DMS 273 (cell line): ENCODE measurements around the gene SAMSN1.
"Not testable (repeated sequence)": the region's sequence is repeated elsewhere in the genome, so short reads cannot be mapped to it uniquely, and the experiment has no call there.

Source experiments
- DNase-seq: peaks from one replicate; lab custom pipeline; 2025; ENCODE audit not compliant: unreplicated experiment; lab: John Stamatoyannopoulos, UW

Gene SAMSN1

DNA sequence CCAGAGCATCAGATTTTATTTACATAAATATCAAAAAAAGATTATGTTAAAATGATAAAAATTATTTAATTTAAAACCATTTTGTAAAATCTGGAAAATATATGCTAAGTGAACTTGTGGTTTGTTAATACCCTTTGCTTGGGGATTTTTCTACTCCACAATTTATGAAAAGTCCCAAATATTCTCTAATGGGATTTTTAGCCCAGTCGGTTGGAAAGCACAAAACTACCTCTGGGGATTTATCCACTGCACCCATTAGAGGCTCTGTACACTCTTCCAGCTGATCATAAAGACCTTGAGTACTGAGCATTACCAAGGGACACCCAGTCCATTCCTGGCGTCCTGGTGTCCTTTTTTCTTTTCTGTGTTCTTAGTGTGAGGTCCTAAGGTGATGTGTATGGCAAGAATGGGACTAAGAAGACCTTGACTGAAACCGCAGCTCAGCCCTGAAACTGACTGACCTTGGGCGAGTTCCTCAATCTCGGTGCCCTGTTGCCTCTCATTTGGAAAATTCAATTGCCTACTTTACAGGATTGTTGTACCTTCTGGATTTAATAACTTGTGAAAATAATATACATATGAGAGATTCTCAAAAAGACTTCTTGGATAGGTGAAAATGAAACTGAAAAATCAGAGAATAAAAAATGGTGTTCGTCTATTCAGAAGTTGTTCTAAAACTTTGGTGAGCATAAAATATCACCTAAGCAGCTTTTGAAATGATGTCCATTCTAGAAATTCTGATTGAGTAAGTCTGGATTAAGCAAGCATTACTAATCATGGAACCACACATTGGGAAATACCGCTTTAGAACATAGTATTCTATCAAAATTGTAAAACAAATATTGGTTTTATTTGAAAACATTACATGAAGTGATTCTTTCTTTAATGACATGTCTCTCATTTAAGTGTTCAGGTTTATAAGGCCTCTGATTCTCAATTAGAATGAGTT lies 21.5 kb upstream of the SAMSN1 start:
- DNase-seq = no peak

DNA sequence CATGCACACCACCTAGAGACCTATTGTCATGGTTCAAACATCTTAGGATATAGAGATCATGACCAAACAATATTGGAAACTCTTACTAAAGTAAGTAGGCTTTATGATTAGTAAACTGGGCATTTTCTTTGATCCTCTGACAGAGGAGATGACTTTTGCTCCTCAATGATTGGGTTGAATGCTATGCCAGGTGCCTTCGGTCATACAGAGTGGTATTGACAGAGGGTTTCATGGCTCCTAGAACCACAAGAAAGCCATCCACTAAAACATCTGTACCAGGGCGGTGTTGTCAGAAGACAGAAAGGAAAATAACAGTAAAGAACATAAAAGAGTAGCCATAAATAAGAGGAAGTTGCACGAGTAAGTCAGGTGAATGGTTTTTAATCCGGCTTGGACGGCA lies 20.8 kb upstream of the SAMSN1 start:
- no peak for DNase-seq

DNA sequence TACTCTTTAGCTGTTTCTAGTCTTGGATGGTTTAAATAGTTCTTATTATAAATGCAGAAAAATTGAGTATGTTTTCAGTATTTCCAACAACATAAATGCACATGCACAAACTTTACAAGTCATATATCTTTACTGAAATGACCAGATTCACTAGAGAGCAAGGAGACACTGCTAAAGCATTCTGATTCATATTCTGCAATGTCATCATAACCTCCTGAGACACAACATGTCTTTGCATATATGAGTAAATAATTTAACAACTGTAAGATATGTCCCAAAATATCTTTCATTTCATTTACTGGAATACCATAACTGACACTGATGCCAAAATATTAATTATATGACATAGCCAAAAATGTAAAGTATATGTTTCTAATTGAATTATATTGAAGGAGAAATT lies 16.8 kb upstream of the SAMSN1 start:
- DNase-seq = no peak

DNA sequence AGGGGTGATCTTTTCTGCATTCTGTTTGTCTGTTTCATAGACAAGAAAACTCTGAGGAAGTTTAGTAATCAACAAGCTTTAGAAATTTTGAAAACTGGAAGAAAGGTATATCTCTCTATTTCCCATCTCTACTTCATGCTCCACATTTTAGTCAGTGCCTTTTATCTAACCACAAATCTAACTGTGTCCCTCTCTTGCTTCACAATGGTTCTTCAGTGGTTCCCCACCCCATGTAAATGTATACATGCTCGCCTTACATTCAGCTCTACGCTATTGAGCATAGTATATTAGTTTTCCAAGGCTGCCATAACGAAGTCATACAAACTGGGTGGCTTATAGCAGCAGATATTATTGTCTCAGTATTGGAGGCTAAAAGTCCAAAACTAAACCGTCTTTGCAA lies 14.4 kb upstream of the SAMSN1 start:
- DNase-seq = no peak

DNA sequence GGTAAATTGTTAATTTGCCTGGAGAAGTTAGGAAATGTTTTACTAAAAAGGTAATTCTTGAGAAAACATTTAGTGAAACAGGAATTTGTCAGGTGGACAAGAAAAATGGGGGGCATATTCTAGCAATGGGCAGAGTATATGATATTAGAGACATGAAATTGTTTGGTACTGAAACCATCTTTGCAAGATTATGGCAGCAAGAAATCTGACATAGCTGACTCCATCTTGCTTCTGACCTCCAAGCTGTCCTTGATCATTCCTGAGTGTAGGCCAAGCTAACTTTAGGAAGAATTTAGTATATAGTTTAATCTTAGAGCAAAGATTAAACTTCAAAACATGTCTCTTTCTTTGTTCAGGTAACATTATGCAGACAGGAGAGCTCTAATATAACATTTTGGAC lies 14.0 kb upstream of the SAMSN1 start:
- DNase-seq = no peak

DNA sequence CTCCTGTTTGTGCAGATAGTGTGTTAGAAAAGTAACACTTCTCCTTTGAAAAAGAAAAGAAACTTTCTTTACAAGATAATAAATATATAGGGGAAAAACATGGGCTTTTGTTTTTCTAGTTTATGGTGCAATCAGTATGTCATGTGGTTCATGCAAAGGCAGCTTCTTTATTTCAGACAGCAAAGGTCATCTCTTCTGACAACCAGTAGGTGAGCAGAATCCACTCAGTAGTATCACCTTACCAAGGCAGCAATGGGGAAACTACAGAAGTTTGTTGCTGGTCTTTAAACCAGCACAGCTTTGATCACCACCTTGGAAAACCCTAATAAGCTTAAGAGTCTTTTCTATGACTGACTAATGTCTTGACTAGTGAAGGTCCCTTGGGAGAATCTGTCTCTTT lies 13.0 kb upstream of the SAMSN1 start:
- DNase-seq = no peak

DNA sequence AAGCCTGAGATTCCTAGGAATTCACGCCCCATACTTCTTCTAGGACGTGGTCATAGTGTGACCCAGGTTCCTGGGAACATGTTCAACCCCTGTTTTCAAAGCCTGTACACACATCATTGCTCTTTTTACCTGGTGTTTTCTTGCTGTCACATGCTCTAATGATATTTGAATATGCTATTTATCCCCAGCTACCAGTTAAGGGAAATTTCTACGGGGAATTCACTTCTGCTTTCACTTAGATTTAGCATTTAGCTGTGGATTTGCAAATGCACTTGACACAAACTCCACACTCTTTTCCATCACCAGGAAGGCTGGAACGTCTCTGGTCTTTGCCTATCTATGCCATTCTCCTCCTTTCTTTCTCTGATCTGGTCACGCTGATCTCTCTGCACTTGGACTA lies 11.3 kb upstream of the SAMSN1 start:
- no peak for DNase-seq

DNA sequence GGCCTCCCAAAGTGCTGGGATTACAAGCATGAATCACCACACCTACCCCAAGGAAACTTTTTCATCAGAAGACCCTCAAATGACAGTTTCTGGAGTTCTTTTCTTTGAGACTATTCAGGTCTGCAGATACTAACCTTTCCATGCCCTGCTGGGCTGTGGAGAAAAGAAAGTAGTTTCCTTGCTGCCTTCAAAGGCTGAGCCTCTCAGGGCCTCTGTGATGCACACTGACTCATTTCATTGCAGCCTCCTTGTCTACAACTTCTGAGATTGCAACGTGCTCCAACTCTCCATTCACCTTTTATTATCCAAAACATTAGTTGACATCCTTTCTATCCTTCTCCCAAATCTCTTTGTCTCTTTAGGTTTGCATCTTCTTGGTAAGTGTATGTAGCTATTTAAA lies 8.8 kb upstream of the SAMSN1 start:
- no peak for DNase-seq

DNA sequence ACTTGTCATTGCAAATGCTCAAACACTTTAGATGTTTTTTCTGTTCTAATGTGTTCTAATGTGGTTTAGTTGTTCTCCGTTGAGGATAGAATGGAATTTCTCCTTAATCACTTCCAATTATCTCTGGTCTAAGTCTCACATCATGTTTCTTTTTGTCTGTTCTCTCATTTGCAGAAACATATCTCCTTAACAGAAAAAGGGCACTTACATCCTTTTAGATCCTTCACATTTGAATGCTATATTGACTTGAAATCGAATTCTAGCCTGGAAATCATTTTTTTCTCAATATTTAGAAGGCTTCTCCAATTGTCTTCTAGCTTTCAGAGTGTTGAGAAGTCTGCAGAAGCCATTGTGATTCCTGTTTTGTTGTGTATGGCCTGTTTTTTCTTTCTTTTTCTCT lies 7.3 kb upstream of the SAMSN1 start:
- DNase-seq = no peak

DNA sequence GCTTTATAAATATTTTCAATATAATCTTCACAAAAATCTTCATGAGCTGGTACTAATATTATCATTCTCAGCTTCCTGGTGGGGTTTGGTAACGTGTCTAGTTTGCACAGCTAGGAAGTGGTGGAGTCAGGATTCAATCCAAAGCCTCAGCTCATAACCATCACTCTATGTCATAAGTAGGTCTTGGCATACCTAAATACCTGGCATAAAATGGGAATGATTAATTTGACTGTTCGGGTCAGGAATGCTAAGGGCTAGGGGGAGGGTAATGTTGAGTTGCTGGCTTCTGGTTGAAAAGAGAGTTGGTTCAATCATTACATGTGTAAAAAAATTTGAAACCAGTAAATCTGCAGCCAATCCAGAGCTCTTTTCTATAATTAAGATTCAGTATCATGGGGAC lies 5.6 kb upstream of the SAMSN1 start:
- DNase-seq = no peak

DNA sequence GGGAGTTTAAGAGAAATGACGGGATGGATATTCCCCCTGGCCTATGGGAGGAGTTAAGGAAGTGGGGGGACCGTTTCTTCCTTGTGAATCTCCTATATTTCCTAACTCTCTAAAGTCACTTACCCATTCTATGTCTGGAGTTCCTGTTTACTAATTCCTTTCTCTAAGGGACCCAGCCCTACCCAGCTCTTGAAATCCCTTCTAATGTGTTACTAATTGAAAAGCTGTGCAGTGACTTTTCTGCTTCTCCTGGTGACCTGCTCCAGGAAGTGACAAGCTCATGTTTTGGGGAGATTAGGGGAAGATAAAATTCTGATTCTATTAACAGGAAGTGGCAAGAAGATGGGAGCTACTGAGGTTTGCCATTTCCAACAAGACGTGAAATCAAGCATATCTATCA lies 4.0 kb upstream of the SAMSN1 start:
- DNase-seq = no peak

DNA sequence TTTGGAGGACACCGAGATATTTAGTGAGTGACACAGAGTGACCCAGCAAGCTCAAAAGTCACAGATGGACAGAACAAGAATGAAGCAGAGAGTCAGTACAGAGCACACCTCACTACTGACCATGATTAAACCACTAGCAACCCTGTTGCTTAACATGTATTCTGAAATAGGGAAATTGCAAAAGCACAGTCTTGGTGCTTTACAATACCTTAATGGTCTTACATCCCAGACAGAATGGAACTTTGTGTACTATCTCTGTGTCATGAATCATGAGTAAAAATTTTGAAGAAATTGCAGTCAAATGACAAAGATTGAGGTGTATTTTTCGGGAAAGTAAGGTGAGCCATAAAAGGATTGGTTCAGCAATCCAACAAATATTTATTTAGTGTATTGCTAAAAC lies 2.7 kb upstream of the SAMSN1 start:
- DNase-seq = no peak

DNA sequence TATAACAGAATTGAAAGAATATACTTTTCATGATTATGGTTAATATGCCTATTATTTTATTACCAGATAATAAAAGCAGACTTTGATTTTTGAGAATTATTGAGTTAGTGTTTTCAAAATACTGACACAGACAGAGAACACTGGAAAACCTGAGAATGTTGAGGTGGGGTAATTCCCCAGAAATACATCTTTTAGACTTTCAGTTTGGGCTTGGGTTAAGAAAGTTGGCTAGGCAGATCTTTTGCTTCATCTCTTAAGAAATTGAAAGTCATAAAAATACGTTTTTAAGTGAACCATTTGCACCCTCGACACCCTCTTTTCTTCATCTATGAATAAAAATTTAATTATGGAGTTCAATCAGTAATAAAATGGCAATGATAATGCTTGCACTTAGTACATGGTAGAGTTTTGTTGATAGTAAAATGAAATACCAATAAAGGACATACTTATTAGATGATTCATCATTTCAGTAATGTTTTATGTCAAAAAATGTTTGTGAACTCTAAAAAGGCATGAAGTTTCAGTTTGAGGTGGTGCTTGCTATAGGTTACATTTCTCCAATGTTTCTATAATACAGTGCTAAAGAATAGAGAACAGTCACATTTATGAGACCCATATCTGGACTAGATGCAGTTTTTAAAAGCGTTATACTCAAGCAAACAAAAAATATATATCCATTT lies 1.9 kb upstream of the SAMSN1 start:
- DNase-seq = no peak

DNA sequence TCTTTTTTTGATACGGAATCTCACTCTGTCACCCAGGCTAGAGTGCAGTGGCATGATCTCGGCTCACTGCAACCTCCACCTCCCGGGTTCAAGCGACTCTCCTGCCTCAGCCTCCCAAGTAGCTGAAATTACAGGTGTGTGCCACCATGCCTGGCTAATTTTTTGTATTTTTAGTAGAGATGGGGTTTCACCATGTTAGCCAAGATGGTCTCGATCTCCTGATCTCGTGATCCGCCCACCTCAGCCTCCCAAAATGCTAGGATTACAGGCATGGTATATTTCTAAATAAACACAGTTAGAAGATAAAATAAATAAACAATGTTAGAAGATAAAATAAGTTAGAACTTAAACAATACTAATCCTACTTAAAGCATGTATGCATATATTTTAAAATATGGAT lies 604 bp upstream of the SAMSN1 start:
- not testable (repeated sequence) for DNase-seq

DNA sequence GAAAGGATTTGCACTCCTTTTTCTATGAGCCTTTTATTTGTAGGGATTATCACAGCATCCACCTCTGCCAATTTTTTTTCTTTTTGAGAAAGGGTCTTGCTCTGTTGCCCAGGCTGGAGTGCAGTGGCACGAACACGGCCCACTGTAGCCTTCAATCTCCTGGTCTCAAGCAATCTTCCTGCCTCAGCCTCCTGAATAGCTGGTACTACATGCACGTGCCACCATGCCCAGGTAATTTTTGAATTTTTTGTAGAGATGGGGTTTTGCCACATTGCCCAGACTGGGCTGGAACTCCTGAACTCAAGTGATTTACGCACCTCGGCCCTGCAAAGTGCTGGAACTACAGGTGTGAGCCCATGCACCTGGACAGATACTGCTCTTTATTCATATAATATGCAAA lies 2.1 kb downstream of the SAMSN1 start:
- DNase-seq = no peak

DNA sequence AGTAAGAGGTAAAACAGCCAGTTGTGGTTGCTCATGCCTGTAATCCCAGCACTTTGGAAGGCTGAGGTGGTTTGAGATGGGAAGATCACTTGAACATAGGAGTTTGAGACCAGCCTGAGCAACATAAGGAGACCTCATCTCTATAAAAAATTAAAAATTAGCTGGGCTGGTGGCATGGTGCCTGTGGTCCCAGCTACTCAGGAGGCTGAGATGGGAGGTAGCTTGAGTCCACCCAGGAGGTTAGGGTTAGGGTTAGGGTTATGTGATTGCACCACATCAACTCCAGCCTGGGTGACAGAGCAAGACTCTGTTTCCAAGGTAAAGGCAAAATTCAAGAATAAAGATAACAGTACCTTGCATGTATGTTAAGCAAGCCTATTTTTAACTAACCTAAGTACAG lies 3.5 kb downstream of the SAMSN1 start:
- no peak for DNase-seq

DNA sequence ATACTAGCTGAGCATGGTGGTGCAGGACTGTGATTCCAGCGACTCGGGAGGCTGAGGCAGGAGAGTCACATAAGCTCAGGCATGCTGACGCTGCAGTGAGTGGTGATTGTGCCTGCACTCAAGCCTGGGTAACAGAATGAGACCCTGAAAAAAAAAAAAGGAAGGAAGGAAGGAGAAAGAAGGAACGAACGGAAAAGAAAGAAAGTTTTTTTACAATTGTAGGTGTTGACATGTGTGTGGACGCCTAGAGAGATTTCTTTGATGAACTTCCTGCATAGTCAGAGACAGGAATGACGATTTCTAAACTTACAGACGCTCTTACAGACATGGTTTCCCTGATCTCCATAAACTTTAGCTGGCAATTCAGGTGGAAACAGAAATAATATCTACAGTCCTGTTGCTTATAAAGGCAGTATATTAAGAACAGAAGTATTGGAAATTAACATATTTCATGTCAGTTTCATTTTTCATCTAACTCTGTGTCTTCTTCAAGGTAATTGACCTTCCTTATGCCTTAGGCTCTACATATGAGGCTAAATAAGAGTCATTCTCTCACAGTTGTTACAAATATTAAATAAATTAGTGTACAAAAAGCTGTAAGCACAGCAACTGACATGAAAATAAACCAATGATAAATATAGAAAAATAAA lies 4.1 kb downstream of the SAMSN1 start:
- no peak for DNase-seq

DNA sequence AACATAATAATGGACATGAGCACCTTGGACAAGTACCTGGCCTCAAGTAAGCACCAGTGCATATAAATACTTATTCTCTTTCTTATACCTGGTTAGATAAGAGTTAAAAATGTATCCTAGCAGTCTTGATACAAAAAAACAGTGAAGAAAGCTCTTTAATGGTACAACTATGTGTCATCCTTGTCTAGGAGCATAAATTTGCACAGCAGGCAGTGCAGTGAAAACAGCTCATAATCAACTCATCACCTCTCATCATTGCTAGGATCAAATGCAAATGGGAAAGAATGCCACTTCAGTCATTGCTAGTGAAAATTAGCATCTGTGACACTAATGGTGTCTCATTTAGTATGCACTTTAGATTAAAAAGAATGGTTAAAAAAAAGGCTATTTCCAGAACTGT lies 7.6 kb downstream of the SAMSN1 start:
- DNase-seq = no peak

DNA sequence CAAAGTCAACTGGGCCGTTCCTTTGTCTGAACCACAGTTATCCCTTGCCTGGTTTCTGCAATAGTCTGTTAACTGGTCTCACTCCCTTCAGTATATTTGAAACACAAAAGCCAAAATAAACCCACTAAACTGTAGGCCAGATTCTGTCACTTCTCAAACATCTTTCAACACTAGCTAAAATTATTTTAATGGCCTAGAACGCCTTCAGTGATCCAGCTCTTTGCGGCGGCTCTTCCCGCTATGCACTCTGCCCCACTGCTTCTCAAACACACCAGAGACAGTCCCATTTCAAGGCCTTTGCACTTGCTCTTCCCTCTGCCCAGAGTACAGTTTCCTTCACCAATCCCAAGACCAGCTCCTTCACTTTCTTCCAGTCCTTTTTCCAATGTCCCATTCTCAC lies 9.2 kb downstream of the SAMSN1 start:
- no peak for DNase-seq

DNA sequence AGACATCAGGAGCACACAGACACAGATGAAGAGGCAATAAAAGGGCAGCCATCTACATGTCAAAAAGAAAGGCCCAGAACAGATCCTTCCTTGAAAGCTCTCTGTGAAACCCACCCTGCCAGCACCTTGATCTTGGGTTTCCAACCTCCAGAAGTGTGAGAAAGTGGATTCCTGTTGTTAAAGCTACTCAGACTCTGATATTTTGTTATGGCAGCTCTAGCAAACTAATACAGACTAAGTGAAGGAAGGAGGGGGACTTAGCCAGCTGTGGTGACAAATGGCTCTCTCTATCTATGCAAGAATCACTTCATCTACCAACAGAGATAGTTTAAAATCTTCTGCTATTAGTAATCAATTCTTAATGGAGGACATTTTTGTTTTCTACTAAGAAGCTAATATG lies 10.4 kb downstream of the SAMSN1 start:
- DNase-seq = no peak

DNA sequence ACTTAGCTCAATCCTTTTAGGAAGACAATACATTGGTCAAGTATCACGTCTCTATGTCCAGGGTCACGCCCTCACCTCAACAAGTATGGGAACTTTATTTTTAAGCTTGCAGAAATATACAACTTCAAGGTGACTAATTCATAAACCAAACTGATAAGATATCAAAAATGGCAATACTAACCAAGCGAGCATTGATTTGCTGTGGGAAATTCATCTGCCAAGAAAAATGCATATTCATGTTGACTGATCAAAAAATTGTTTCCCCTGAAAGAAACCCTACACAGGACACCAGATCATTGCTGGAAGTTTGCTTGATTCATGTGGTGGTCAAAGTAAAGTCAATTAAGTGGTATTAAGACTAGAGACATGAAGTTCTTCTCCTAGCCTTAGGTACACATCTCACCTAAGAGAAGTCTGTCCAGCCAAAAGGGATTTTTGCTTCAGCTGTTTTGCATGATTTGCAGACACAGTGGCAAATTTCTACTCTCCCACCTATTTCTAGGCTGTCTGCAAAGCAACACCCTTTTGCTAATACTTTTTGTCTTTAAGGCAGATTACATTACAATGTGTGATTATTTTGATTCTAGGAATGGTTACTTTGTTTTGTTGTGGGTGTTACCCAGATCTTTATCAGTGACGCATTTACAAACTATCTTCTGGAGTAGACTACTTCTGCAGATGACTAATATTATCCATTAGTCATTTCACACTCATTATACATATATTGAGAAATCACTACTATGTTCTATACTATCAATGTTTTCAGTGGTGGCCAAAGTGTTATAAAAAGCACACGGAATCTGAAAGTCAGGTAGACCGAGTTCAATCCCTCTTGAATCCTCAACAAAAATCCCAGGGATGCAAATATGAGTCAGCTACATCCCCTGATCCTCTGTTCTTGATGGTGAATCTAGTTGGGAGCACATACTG lies 12.4 kb downstream of the SAMSN1 start:
- DNase-seq = no peak
